ENCODE results near the gene NAALADL2.

GRCh38 chr3:175308097-175308496, 449.0 kb downstream of the NAALADL2 start:
- TF ChIP-seq EZH2 (IDR thresholded peaks at IDR 0.05) = no peak
- no peak for TF ChIP-seq POLR2AphosphoS5 (IDR thresholded peaks at IDR 0.05; ENCODE audit: borderline replicate concordance, low read depth, low read length)
